OCI-LY7 (cell line): Measurements from ENCODE around the gene ZC3H11A. TPM values are rescaled to one million over a fixed set of nuclear protein-coding genes. Genes with fewer than 3 reads are reported as not detected.

Experiments
- BruUV-seq: library from RNA; stranded (reverse); fragments of 400-500 nt; replicated peaks from 2 replicates; lab custom pipeline; 2021; lab: Mats Ljungman, UMichigan
- CTCF ChIA-PET: fragments of 300-600 bp; sonication (Branson Sonifier 250); formaldehyde crosslinking; loops from one replicate; lab custom pipeline; 2022; ENCODE audit warnings: antibody characterized with exemption; ENCODE audit not compliant: unreplicated experiment; lab: Charles Lee
- POLR2A ChIA-PET: fragments of 300-600 bp; sonication (Branson Sonifier 250); formaldehyde crosslinking; loops from one replicate; lab custom pipeline; 2022; ENCODE audit warnings: antibody characterized with exemption; lab: Charles Lee
- DNase-seq: peaks from one replicate; pipeline ENCODE4 v3.0.0-alpha.2; 2015; ENCODE audit warnings: low spot score
- H2AFZ ChIP-seq: fragments of 200-600 bp; sonication (generic), shearing (Covaris generic); 2 replicates; pipeline ENCODE4 v1.6.1; 2014; ENCODE audit warnings: mild to moderate bottlenecking, antibody characterized with exemption, low read length, moderate library complexity
- H3K27ac ChIP-seq: fragments of 200-600 bp; sonication (generic); 2 replicates; pipeline ENCODE4 v1.5.1; 2014; ENCODE audit warnings: mixed run types, low read depth, mild to moderate bottlenecking, moderate library complexity, low read length, inconsistent platforms; ENCODE audit not compliant: poor library complexity, severe bottlenecking
- H3K36me3 ChIP-seq: fragments of 200-600 bp; sonication (generic); 2 replicates; pipeline ENCODE4 v1.6.1; 2014; ENCODE audit warnings: mild to moderate bottlenecking, antibody characterized with exemption, low read length, moderate library complexity, mixed read lengths; ENCODE audit not compliant: insufficient read depth
- H3K4me1 ChIP-seq: fragments of 200-600 bp; sonication (generic); 2 replicates; pipeline ENCODE4 v1.5.1; 2014; ENCODE audit warnings: mild to moderate bottlenecking, low read length; ENCODE audit not compliant: insufficient read depth, poor library complexity, severe bottlenecking
- H3K4me2 ChIP-seq: fragments of 200-600 bp; sonication (generic); 2 replicates; pipeline ENCODE4 v1.6.1; 2014; ENCODE audit warnings: mild to moderate bottlenecking, low read length
- H3K4me3 ChIP-seq: fragments of 200-600 bp; sonication (generic); 2 replicates; pipeline ENCODE4 v1.5.1; 2014; ENCODE audit warnings: mild to moderate bottlenecking, low read depth, low read length; ENCODE audit not compliant: poor library complexity, severe bottlenecking
- H3K79me2 ChIP-seq: fragments of 200-600 bp; sonication (generic); 2 replicates; pipeline ENCODE4 v1.6.1; 2016; ENCODE audit warnings: low read depth, mild to moderate bottlenecking, low read length, moderate library complexity, mixed read lengths; ENCODE audit not compliant: insufficient read depth
- H3K9me2 ChIP-seq: fragments of 200-600 bp; sonication (generic); 2 replicates; pipeline ENCODE4 v1.6.1; 2016; ENCODE audit warnings: mild to moderate bottlenecking, low read length, mixed read lengths; ENCODE audit not compliant: insufficient read depth
- H3K9me3 ChIP-seq: fragments of 200-600 bp; sonication (generic); 2 replicates; pipeline ENCODE4 v1.6.1; 2014; ENCODE audit warnings: mild to moderate bottlenecking, mixed run types, low read length, mixed read lengths
- H4K20me1 ChIP-seq: fragments of 200-600 bp; sonication (generic); 2 replicates; pipeline ENCODE4 v1.6.1; 2014; ENCODE audit warnings: mild to moderate bottlenecking, antibody characterized with exemption, low read length, moderate library complexity, mixed read lengths; ENCODE audit not compliant: insufficient read depth
- CTCF ChIP-seq: fragments of 200-600 bp; sonication (generic); conservative IDR thresholded peaks from 2 replicates; pipeline ENCODE4 v1.5.1; 2014; ENCODE audit warnings: mild to moderate bottlenecking, antibody characterized with exemption, low read length, moderate library complexity, mixed read lengths
- EZH2phosphoT487 ChIP-seq: fragments of 200-600 bp; sonication (generic); IDR thresholded peaks from 2 replicates; pipeline ENCODE4 v1.6.1; 2018; ENCODE audit warnings: low read depth, borderline replicate concordance, mild to moderate bottlenecking, mixed run types, antibody characterized with exemption, low read length, moderate library complexity, mixed read lengths
- intact Hi-C: fragments of 100-400 bp; cut with micrococcal nuclease; formaldehyde crosslinking; loops from one replicate; pipeline ENCODE4 v1.10.0; 2022; ENCODE audit not compliant: unreplicated experiment
- total RNA-seq, 2 experiments: library from RNA; depleted of rRNA in 1 of 2; stranded (reverse); fragments of >200 nt in 1 of 2; shearing (Covaris generic) in 1 of 2; gene quantifications; 2 replicates each; pipeline ENCODE4 v1.2.3, GENCODE V29; 2014 to 2022

ZC3H11A gene
- total RNA-seq, 2 experiments from 2014 or later, result 113 to 143 TPM

GRCh38 chr1:203769505-203770343 lies 25.7 kb upstream of the ZC3H11A start:
- Histone ChIP-seq H3K4me2 (no peak overlapping the region), H3K9me2 (no peaks in the 10 kb centered on the region), H3K27ac (no peak overlapping the region), H4K20me1 (no peaks in the 10 kb centered on the region; the same call in 1 of the 2 replicates), H2AFZ (no peak overlapping the region), H3K79me2 (peaks cover 39% of the 10 kb centered on the region), H3K36me3 (peaks cover 69% of the 10 kb centered on the region), H3K4me1 (peaks cover 19% of the 10 kb centered on the region), H3K4me3 (no peak overlapping the region), H3K9me3 (no peaks in the 10 kb centered on the region)
- ChIA-PET CTCF (interaction anchor here (1.0 kb wide), 1 partner anchor 20 kb away, joined by 4 read pairs; no protein-coding TSS in a partner anchor), POLR2A (interaction anchor here (0.8 kb wide), 1 partner anchor 22 kb away, joined by 3 read pairs; no protein-coding TSS in a partner anchor)
- no peak for TF ChIP-seq EZH2phosphoT487
- TF ChIP-seq CTCF, result no peak
- no TSS peak for BruUV-seq
- DNase-seq, result no peak
- intact Hi-C loops, result loop anchor here (5.0 to 10.0 kb wide), 4 partner anchors 48 to 755 kb away; partner anchors contain the start of gene ATP2B4

- intact Hi-C loops, result no loop called here
- H4K20me1 ChIP-seq, result no peaks in the 10 kb centered on the region; the same call in 1 of the 2 replicates
- POLR2A ChIA-PET, result no interaction called here
Observed at GRCh38 chr1:203771901-203772301, 23.5 kb upstream of the ZC3H11A start.

More at GRCh38 chr1:203771901-203772301, 23.5 kb upstream of the ZC3H11A start:
- Histone ChIP-seq H3K9me3 (no peaks in the 10 kb centered on the region), H3K4me1 (peaks cover 23% of the 10 kb centered on the region), H3K79me2 (peaks cover 21% of the 10 kb centered on the region), H3K36me3 (peaks cover 89% of the 10 kb centered on the region), H3K4me2 (no peak overlapping the region), H3K27ac (no peak overlapping the region), H3K4me3 (no peak overlapping the region), H3K9me2 (no peaks in the 10 kb centered on the region), H2AFZ (no peak overlapping the region)
- no TSS peak for BruUV-seq
- DNase-seq, result no peak
- TF ChIP-seq EZH2phosphoT487, result no peak
- TF ChIP-seq CTCF, result no peak
- CTCF ChIA-PET, result no interaction called here
